ENCODE measurements around the gene GRIK4.

The GRIK4 gene

GRCh38 chr11:120510406-120511115 lies 987 bp upstream of the GRIK4 start:
- H3K4me3 ChIP-seq (ENCODE audit: low read length): no peak overlapping the region
- no peak for DNase-seq (ENCODE audit: low read depth)
- no peak for TF ChIP-seq CTCF (IDR thresholded peaks at IDR 0.05; ENCODE audit: insufficient read depth, low read depth, low read length, missing control alignments)

GRCh38 chr11:120511820-120512738 lies 531 bp downstream of the GRIK4 start:
- no peak for TF ChIP-seq CTCF (IDR thresholded peaks at IDR 0.05; ENCODE audit: insufficient read depth, low read depth, low read length, missing control alignments)
- no peak for DNase-seq (ENCODE audit: low read depth)
- H3K4me3 ChIP-seq (ENCODE audit: low read length): no peak overlapping the region

- DNase-seq (ENCODE audit: low read depth): no peak
- peak; percentile 19 for TF ChIP-seq CTCF (IDR thresholded peaks at IDR 0.05; ENCODE audit: insufficient read depth, low read depth, low read length, missing control alignments)
- no peak overlapping the region for H3K4me3 ChIP-seq (ENCODE audit: low read length)
Measured at GRCh38 chr11:120512739-120513435, 1.3 kb downstream of the GRIK4 start.

- TF ChIP-seq CTCF (IDR thresholded peaks at IDR 0.05; ENCODE audit: insufficient read depth, low read depth, low read length, missing control alignments): no peak
- H3K4me3 ChIP-seq (ENCODE audit: low read length): no peak overlapping the region
- no peak for DNase-seq (ENCODE audit: low read depth)
Measured at GRCh38 chr11:120513436-120514315, 2.1 kb downstream of the GRIK4 start.

- no peak for TF ChIP-seq CTCF (IDR thresholded peaks at IDR 0.05; ENCODE audit: insufficient read depth, low read depth, low read length, missing control alignments)
- H3K4me3 ChIP-seq (ENCODE audit: low read length): no peak overlapping the region
Measured at GRCh38 chr11:120514541-120515121, 3.1 kb downstream of the GRIK4 start.

More at GRCh38 chr11:120514541-120515121, 3.1 kb downstream of the GRIK4 start:
- DNase-seq (ENCODE audit: low read depth): no peak
